HG03565 (cell line): Measurements from ENCODE around the gene PGGHG.

Source experiments
- ATAC-seq: cut with Tn5 transposase; IDR thresholded peaks from one replicate; pipeline ENCODE4 v1.9.1; 2021; ENCODE audit warnings: mild to moderate bottlenecking, moderate library complexity; ENCODE audit not compliant: unreplicated experiment

PGGHG gene

GRCh38 chr11:288478-289397 is at the start of gene PGGHG:
TSS of gene PGGHG (plus strand) at chr11:289126. CDS start at chr11:289817, 691 bp downstream.
- no peak for ATAC-seq

DNA sequence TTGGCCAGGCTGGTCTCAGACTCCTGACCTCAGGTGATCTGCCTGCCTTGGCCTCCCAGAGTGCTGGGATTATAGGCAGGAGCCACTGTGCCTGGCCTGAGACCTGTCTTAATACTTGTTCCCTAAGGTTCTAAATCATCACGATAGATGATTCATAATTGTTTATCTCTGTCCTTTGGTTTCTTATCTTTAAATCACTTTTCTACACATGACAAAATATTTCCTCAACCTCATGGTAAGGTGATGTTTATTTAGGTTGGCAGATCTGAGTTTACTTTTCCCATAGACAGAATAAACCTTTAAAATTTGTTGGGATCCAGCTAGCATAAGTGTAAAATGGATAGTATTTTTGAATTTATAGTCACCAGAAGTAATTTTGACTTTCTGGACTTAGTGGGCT is 48.6 kb upstream of the PGGHG start:
- ATAC-seq, result no peak

DNA sequence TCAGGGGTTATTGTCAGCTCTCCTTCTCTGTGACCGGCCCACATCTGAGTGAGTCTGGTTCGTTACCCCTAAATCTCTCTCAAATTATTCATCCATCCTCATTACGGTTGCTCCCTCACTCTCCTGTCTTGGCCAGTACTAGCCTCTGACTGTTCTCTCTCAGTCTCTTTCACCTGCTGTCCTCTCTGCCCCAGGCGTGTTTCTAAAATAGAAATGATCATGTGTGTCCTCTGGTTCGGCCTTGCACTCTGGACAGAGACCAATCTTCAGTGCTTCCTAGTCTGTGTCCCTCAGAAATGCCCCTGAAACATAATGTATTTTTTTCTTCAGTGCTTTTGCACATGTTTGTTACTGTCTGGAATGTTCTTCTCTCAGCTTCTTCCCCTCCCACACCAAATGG is 47.3 kb upstream of the PGGHG start:
- no peak for ATAC-seq

DNA sequence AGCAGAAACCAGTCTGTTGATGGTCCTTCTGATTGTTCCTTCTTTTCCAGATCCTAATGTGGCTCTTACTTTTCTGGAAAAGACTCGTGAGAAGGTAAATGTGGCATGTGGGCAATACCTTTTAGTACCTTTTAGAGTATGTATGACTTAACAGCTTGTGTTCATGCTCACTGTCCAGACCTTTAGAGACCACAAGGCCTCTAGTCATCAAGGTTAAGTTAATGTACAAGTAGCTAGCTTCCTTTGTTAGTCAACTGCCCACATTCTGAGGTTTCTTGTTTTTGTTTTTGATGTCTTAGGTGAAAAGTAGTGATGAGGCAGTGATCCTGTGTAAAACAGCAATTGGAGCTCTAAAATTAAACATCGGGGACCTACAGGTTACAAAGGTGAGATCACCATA is 44.5 kb upstream of the PGGHG start:
- no peak for ATAC-seq

- ATAC-seq, result no peak
Measured at GRCh38 chr11:249062-249461, 39.9 kb upstream of the PGGHG start.

GRCh38 chr11:250274-250673 is 38.7 kb upstream of the PGGHG start:
- ATAC-seq, result no peak

GRCh38 chr11:250740-251299 is 38.1 kb upstream of the PGGHG start:
- ATAC-seq, result no peak

GRCh38 chr11:251550-251949 is 37.4 kb upstream of the PGGHG start:
- ATAC-seq, result no peak

GRCh38 chr11:252666-253065 is 36.3 kb upstream of the PGGHG start:
- ATAC-seq, result no peak

GRCh38 chr11:253160-253885 is 35.6 kb upstream of the PGGHG start:
- ATAC-seq, result no peak

GRCh38 chr11:253886-254270 is 35.0 kb upstream of the PGGHG start:
- no peak for ATAC-seq

DNA sequence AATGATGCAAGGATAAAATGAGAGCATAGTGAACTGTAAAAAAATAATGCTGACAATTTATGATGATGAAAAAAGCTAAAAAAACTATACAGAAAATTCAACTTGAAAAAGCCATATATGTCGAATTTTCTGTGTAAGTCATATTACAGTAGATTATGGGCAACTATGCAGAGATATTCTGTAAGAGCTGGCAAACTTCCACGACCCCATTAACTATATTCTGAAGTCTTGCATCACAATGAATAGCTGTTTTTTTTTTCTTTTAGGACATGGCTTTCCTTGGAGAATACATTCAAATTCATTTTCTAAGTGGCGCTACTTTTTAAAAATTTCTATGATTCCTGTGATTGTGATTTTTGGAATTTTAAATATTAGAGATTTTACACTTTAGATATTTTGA is 33.8 kb upstream of the PGGHG start:
- ATAC-seq, result no peak

- ATAC-seq, result no peak
Measured at GRCh38 chr11:255816-256215, 33.1 kb upstream of the PGGHG start.

DNA sequence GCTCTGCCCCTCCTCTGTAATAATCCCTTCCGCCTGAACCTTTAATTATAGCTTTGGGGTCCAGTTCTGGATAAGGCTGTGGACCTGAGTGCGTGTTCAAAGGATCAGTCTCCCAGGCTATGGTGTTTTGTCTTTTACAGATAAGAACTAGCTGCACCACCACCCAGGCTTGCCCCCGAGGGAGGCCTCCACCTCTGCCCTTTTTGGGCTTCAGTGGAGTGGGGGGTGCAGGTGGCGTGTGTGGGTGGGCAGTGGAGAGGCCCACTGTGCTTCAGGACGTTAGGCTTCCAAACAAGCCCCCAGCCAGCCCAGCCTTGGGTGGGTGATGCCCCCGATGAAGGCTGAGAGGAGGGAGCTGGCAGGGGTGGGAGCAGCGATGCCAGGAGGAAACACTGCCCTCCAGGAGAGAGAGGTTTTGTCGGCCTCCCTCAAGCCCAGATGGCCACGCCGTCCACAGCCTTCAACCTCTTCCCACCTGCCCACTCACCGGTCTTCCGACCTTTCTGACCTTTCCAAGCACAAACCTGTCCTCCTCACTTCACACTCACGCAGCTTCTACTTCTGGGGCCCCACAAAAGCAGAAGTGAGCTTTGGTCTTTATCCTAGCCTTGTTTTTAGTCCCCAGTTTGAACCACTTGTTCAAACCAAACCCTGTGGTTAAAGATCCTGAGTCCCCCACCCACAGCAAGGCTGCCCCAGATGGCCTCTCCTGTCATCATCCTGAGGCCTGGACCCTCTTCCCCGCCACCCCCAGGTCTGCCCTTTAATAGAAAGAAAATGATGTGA is 31.8 kb upstream of the PGGHG start:
- ATAC-seq, result no peak

DNA sequence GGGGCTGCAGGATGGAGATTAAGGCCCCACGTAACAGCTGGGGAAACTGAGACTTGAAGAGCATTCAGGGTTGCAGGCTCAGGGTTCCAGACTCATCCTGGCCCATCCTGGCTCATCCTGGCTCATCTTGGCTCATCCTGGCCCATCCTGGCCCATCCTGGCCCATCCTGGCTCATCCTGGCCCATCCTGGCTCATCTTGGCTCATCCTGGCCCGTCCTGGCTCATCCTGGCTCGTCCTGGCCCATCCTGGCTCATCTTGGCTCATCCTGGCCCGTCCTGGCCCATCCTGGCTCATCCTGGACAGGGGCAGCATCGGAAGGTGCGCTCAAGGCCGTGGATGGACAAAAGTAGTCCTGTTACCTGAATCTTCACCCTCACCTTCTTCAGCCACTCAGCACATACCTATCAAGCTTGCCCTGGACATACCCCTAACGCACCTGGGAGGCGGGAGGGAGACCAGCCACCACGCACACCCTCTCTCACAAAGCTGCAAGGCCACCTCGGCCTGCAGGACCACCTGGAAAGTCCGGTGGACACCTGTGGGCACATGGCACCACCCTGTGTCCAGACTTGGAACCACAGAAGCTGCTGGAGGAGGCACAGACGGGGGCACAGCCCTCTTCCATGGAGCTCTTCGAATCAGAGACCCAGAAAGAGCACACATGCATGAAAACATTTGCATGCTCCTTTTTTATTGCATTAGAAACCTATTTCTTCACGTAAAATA is 31.0 kb upstream of the PGGHG start:
- ATAC-seq, result no peak

DNA sequence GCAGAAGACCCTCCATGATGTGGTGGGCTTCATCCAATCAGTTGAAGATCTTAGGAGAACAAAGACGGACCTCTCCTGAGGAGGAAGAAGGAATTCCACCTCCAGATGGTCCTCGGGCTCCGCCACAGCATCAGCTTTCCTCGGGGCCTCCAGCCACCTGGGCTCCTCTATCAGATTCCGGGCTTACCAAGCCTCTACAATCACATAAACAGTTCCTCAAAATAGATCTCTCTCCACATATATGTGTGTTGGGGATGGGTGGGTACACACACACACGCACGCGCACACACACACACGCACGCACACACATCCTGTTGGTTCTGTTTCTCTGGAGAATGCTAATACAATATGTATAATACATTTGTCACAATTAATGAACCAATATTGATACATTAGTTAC is 29.5 kb upstream of the PGGHG start:
- ATAC-seq, result no peak

GRCh38 chr11:261624-262023 is 27.3 kb upstream of the PGGHG start:
- no peak for ATAC-seq

GRCh38 chr11:266676-267439 is 22.1 kb upstream of the PGGHG start:
- ATAC-seq, result no peak

DNA sequence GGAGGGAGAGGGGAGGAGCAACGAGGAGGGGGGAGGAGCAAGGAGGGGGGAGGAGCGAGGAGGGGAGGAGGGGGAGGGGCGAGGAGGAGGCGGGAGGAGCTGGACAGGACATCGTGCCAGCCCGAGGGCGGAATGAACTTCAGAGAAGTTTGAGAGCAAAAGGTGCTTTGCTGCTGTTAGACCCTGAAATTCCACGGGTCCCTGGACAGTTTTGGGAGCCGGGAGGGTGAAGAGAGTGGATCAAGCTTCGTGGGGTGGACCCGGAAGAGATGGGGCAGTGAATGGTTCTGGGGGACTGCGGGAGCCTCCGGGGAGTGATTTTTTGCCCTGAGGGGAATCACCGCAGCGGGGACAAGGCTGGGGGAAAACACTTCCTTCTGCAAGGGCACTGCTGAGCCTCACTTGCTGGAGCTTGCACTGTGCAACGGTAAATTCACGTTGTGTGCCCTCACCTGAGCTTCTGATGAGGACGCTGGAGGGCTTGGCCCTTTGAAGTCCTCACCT is 21.4 kb upstream of the PGGHG start:
- ATAC-seq, result no peak
